Vagina (tissue), 2 donors: ENCODE measurements around the gene MKI67. TPM values are rescaled to one million over a fixed set of nuclear protein-coding genes. Genes with fewer than 3 reads are reported as not detected.

ENCODE experiments used
- DNase-seq, 2 donors: peaks; one replicate each; pipeline ENCODE4 v3.0.0-alpha.2; 2017; ENCODE audit errors: extremely low spot score in 2 of 2
- H3K27ac ChIP-seq: fragments of 200-600 bp; sonication (generic); one replicate; pipeline ENCODE4 v1.5.1; 2019
- H3K27me3 ChIP-seq: fragments of 200-600 bp; sonication (generic); one replicate; pipeline ENCODE4 v1.5.1; 2019
- H3K36me3 ChIP-seq, 2 donors: fragments of 200-600 bp; sonication (generic); one replicate each; pipeline ENCODE4 v1.5.1; 2017 to 2019
- H3K4me1 ChIP-seq: fragments of 200-600 bp; sonication (generic); one replicate; pipeline ENCODE4 v1.5.1; 2019
- H3K4me3 ChIP-seq, 2 donors: fragments of 200-600 bp; sonication (generic); 1 replicate in 1 of 2; 2 replicates in 1 of 2; pipeline ENCODE4 v1.5.1; 2016 to 2019
- H3K9me3 ChIP-seq: fragments of 200-600 bp; sonication (generic); one replicate; pipeline ENCODE4 v1.5.1; 2019
- POLR2A ChIP-seq, 2 donors: fragments of 450-650 bp; IDR thresholded peaks; one replicate each; pipeline ENCODE4 v1.6.1; 2017; ENCODE audit warnings: antibody characterized with exemption in 2 of 2, mild to moderate bottlenecking in 2 of 2, moderate library complexity in 2 of 2
- POLR2AphosphoS5 ChIP-seq, 2 donors: sonication (generic); formaldehyde crosslinking; IDR thresholded peaks; one replicate each; pipeline ENCODE4 v1.9.0; 2017; ENCODE audit warnings: antibody characterized with exemption in 2 of 2, mild to moderate bottlenecking in 2 of 2, low read depth in 1 of 2; ENCODE audit not compliant: insufficient read depth in 1 of 2
- intact Hi-C: fragments of 100-400 bp; cut with DNase I; formaldehyde crosslinking; loops from one replicate; pipeline ENCODE4 v1.15.1; 2023
- total RNA-seq: library from RNA; depleted of rRNA; stranded (reverse); fragments of >200 nt; gene quantifications from one replicate; pipeline ENCODE4 v1.2.3, GENCODE V29; 2016
- TF ChIP-seq, protein P1 (sequence below), 3 experiments: fragments of 450-650 bp in 2 of 3; fragments of 200-600 bp in 1 of 3; sonication (generic) in 1 of 3; IDR thresholded peaks; one replicate each; pipeline ENCODE4 v1.5.1; 2017 to 2019; ENCODE audit warnings: antibody characterized with exemption in 3 of 3, mild to moderate bottlenecking in 2 of 3, moderate library complexity in 2 of 3

Gene MKI67
- total RNA-seq, 1 donor from 2014 or later, result 11.5 TPM

DNA sequence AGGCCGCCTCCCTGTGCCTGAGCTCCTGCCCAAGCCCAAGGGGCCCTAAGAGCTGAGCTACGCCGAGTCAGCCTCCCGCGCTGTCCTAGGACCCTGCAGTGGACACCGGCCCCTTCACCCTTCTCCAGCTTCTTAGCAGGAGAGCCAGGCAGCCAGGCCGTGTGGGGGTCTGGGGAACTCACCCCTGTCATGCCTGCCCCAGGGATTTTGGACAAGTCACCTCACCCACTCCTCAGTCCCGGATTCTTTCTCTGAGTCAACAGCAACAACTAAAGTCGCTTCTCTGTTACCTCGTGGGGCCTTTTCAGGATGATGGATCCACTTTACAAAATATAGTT lies 79.3 kb downstream of the MKI67 start:
- Histone ChIP-seq H3K27ac (no peak overlapping the region), H3K27me3 (no peaks in the 10 kb centered on the region), H3K4me1 (peaks cover 18% of the 10 kb centered on the region), H3K9me3 (no peaks in the 10 kb centered on the region), H3K4me3 (no peak overlapping the region), H3K36me3 (no peaks in the 10 kb centered on the region)
- no peak for TF ChIP-seq POLR2AphosphoS5 (IDR thresholded peaks at IDR 0.05; ENCODE audit: insufficient read depth in 1 of 2, low read depth in 1 of 2)
- TF ChIP-seq, protein P1, sequence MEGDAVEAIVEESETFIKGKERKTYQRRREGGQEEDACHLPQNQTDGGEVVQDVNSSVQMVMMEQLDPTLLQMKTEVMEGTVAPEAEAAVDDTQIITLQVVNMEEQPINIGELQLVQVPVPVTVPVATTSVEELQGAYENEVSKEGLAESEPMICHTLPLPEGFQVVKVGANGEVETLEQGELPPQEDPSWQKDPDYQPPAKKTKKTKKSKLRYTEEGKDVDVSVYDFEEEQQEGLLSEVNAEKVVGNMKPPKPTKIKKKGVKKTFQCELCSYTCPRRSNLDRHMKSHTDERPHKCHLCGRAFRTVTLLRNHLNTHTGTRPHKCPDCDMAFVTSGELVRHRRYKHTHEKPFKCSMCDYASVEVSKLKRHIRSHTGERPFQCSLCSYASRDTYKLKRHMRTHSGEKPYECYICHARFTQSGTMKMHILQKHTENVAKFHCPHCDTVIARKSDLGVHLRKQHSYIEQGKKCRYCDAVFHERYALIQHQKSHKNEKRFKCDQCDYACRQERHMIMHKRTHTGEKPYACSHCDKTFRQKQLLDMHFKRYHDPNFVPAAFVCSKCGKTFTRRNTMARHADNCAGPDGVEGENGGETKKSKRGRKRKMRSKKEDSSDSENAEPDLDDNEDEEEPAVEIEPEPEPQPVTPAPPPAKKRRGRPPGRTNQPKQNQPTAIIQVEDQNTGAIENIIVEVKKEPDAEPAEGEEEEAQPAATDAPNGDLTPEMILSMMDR (IDR thresholded peaks at IDR 0.05), result no peak
- TF ChIP-seq POLR2A (IDR thresholded peaks at IDR 0.05), result no peak
- intact Hi-C loops, result no loop called here
- no peak for DNase-seq

Other genes with a start within 250 kb of the MKI67 start
- not detected for gene CLRN3, start 233.5 kb downstream of the MKI67 start, total RNA-seq
- gene PTPRE, start 219.3 kb downstream of the MKI67 start, total RNA-seq, result 77.6 TPM